GM21786 (cell line): ENCODE data around the gene CLMP.
"Not testable (repeated sequence)": the region's sequence is repeated elsewhere in the genome, so short reads cannot be mapped to it uniquely, and the experiment has no call there.

Experiments used
- ATAC-seq: cut with Tn5 transposase; IDR thresholded peaks from one replicate; pipeline ENCODE4 v1.9.1; 2021; ENCODE audit not compliant: unreplicated experiment

The CLMP gene

DNA sequence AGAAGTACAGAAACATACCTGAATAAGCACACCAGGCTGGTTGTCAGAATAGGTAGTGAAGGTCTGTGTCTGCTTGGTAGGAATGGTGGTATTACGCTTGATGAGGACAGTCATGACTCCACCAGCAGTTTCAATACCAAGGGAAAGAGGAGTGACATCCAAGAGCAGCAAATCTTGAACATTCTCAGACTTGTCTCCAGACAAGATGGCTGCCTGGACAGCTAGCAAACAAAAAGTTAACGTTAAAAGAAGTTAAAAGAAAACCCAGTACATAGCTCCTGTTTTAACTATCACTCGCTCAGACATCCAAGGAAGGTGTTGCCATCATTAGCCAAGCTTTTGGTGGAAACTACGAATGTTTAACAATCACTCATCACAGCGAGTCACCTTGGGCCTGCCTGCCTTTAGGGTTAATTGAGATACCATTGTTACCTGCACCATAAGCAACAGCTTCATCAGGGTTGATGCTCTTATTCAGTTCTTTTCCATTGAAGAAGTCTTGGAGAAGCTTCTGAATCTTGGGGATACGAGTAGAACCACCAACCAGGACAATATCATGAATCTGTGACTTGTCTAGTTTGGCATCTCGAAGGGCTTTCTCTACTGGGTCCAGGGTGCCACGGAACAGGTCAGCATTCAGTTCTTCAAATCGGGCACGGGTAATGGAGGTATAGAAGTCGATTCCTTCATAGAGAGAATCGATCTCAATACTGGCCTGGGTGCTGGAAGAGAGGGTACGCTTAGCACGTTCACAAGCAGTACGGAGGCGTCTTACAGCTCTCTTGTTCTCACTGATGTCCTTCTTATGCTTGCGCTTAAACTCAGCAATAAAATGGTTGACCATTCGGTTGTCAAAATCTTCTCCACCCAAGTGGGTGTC, 135.8 kb downstream of the CLMP start:
- not testable (repeated sequence) for ATAC-seq

DNA sequence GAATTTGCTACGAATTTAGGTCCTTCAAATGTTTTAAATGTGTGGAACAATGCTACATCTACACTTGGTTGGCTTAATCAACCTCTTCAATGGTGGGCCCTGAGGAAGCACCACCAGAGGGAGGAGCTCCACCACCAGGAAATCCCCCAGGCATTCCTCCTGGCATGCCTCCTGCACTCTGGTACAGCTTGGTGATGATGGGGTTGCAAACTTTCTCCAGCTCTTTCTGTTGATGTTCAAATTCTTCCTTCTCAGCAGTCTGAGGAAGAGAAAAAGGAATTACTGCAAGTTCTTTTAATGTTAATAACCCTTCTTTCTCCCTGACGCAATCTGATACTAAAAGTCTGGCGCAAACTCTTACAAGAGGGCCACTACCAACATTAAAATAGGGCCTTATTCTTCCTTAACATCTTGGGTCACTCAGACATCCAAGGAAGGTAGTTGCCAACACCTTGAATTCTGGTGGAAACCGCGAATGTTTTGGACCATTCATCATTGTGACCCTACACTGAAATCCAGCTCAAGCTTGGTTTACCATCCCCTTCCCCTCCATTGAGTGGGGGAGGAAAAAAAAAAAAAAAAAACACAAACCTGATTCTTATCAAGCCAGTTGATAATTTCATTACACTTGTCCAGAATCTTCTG, 137.3 kb downstream of the CLMP start:
- ATAC-seq: no peak

DNA sequence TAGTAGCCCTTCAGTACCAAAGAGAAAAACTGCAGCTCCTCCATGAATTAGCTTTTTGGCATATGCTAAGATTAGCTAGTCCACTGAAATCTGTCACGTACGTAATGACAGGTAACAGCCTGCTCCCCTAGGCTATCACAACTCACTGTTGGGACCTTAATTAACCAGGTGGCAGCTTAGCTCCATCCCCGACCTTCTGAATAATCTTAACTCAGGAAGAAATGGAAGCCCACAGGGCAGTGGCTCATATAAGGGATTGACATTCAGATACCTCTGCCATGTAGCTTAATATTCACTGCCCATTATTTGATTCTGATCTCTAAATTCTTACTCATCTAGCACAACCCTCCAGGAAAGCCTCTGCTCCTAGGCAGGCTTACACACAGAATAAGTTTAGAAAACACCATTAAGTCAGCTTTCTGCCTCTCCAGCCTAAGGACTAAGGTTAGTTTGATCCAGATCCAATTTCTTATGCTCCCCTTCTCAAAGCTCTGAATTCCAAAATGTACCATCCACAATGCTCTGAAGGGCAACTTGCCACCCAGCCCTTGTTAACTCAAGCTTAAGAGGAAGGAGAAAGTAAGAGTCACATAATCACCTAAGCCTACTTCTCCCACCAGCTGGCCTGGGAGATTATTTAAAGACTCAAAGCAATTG, 138.1 kb downstream of the CLMP start:
- ATAC-seq: no peak

DNA sequence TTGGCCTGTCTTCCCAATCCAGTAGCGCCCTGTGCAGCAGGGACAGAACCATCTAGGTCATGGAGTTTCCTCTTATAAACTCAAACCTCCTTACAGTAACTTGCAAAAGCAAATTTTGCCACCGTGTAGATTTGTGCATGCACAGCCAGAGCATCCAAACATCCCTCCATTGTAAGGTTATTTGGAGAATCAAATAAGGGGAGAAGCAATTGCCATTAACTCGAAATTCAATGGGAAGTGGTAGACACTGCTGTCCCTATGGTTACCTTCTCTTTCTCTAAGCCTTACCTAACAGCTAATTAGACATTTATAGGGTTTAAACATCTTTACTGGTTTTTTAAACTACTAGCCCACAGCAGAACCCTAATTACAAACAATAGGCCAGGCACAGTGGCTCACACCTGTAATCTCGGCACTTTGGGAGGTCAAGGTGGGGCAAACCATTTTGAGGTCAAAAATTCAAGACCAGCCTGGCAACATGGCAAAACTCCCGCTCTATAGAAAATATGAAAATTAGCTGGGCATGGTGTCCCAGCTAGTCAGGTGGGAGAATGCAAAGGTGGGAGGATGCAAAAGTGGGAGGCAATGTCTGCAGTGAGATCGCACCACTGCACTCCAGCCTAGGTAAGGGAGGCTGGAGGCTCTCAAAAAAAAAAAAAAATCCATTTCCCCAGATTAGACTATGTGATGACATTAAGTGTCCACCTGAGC, 139.7 kb downstream of the CLMP start:
- no peak for ATAC-seq

DNA sequence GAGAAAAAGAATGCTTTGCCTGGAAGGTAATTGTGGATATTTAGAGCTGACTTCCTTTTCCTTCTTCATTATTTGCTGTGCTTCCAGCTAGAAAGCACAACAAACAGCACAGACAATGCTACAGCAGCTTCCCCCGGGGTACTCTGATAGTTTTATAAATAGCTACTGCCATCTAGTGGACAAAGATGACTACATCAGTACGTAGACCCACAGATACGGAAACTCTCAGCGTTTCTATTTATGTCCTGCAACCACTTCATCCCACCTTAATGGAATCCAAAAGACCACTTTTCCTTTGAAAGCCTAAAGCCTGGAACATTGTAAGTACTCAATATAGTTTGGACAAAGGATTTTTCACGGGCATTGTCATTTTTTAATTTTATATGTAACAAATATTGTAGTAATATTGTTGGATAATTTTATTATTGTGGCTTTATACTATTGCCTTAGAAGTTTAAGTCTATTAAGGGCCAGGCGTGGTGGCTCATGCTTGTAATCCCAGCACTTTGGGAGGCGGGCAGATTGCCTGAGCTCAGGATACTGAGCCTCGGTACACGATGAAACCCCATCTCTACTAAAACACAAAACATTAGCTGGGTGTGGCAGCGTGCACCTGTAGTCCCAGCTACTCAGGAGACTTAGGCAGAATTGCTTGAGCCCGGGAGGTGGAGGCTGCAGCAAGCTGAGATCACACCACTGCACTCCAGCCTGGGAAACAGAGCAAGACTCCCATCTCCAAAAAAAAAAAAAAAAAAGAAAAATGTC, 140.6 kb downstream of the CLMP start:
- ATAC-seq: peak; percentile 86

DNA sequence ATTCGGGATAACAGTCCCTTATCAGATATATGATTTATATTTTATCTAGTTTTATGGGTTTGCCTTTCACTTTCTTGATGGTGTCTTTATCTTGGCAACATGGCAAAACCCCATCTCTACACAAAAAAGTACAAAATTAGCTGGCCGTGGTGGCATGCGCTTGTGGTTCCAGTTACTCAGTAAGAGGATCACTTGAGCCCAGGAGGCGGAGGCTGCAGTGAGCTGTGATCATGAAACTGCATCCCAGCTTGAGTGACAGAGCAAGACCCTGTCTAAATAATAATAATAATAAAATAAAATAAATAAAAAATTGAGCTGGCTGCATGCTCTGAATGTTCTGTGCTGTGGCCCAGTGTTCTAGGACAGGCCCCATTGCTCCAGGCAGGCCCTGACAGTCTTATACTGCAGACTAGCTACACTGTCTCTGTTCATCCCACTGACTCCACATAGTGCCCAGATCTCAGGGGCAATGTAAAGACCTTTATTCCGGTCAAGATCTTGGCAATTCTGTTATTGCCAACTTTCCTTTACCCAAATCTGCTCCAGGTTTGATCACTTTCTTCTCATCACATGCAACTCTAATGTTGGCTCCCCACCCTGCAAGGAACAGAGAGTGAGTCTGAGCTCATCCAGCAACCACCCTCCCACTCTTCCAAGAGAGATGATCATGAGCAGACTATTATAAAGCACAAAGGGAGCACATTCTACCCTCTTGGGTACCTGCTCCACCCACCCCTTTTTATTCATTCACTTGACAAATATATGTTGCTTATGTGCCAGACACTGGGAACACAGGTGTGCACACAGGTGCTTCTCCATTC, 141.9 kb downstream of the CLMP start:
- no peak for ATAC-seq

DNA sequence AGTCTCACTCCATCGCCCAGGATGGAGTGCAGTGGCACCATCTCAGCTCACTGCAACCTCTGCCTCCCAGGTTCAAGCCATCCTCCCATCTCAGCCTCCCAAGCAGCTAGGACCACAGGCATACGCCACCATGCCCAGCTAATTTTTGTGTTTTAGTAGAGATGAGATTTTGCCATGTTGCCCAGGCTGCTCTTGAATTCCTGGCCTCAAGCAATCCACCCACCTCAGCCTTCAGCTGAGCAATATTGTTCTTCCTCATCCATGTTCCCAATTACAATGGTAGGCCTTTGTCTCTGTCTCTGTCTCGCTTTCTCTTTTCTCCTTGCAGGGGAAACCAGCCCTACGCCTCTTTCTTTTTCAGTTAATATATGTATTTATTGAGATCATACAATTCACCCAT, 143.4 kb downstream of the CLMP start:
- ATAC-seq: no peak

DNA sequence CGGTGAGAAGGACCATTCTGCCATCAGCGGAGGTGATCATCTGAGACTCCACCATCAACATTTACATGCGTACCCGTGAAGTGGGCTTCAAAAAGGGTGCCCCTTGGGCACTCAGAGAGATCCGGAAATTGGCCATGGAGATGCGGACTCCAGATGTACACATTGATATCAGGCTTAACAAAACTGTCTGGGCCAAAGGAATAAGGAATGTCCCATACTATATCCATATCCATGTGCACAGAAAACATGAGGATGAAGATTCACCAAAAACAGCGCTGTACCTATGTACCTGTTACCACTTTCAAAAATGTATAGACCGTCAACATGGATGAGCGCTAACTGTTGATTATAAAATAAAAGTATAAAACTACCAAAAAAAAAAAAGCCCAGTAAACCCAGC, 143.9 kb downstream of the CLMP start:
- ATAC-seq: no peak

DNA sequence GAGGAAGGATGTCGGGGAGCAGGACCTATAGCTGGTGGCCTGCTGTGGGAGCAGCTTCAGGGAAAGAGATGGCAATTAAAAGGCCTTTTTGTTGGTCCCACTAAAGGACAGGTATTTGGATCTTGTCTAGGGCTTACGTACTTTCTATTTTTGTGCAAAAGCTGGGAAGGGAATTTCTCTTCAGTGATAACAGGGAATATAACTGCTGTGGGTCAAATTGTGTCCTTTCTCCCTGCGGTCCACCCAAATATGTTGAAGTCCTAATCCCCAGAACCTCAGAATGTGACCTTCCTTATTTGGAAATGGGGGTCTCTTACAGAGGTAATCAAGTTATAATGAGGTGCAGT, 147.1 kb downstream of the CLMP start:
- ATAC-seq: no peak

DNA sequence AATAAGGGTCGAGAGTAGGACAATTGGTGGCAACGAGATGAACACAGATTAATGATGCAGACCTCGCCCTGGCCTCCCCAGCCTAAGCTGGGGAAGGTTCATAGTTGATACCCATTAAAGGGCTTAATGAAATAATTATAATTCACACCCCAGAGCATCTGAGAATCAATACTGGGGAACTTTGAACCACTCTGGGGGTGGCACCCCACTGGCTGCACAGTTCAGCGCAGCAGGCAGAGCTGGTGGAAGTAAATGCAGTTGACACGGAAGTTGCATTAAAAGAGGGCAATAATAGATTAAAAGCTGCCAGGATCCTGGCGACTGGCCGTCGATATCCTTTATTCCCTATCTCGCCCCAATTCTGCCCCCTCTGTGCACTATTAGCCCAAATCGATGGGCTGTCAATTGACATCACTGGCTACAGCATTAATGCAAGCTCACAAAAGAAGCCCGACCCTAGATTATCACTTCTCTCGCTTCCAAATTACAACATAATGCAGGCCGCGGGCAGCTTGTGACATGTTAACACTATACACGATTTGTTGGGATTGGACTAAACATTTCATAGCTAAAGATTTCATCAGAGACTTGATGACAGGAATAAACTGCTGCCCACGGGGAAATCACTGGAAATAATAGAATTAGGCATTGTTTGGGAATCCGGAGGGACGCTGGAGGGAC, 147.6 kb downstream of the CLMP start:
- ATAC-seq: no peak

DNA sequence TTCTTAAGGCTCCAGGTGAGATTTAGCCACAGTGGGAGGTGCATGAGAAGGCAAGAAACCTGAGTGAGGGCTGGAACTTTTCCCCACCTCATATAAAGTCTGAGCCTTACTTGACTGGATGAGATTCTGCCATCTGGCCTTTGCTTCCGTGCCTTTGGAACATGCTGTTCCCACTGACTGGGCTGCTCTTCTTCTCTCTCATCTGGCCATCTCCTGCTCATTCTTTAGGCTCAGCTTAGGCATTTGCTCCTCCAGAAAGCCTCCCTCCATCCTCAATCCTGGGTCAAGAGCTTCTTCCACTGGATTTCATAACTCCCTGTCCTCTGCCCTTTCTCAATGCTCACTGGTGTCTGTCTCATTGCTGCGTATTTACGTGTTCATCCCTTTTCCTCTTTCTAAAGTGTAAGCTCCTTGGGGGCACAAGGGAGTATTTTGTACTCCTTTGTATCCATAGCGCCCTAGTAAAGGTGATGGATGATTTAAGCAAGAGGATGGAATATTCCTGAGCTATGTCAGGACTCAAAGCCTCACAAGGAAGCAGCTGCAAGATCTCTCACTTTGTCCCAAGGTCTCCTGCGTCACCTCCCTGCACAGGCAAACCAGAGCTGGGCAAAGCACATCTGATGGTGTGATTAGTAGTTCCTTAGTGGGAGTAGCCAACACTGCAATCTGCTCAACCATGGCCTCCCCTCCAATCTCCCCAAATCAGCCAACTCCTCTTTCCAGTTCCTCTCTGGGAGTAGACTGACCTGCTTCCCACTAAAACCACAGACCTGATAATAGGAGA, 148.4 kb downstream of the CLMP start:
- ATAC-seq: no peak

DNA sequence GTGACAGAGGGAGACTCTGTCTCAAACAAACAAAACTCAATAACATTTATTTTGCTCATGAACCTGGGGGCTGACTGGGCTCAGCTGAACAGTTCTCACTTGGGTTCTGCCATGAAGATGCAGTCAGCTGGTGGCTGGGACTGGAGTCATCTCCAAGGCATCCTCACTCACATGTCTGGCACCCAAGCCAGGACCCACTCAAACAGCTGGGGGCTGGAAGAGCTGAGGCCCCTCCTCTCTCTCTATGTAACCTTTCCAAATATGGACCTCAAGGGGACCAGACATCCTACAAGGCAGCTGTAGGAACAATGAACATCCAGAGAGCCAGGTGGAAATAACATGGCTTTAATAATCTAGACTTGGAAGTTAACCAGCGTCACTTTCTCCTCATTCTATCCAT, 149.9 kb downstream of the CLMP start:
- no peak for ATAC-seq

DNA sequence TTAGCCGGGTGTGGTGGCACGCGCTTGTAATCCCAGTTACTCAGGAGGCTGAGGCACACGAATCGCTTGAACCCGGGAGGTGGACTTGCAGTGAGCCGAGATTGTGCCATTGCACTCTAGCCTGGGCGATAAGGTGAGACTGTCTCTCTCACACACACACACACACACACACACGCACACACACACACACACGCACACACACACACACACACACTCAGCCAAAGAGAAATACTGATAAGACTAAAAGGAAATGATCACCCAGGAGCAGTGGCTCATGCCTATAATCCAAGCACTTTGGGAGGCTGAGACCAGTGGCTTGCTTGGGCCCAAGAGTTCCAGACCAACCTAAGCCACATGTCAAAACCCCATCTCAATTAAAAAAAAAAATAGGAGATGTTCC, 153.9 kb downstream of the CLMP start:
- no peak for ATAC-seq

DNA sequence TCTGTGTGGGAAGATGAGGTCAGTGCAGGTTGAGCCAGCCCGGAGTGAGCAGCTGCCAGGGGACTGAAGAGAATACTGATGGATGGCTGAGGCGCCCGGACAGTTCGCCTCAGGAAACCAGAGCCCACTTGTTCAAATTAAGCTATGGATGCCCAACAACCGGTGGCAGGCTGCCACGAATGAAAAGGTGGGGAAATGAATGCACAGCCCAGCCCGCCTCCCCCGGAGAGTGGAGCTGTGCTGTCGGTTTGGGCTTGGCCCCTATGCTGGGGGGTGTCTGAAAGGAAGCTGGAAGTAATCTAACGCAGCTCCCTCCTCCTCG, 155.0 kb downstream of the CLMP start:
- no peak for ATAC-seq

DNA sequence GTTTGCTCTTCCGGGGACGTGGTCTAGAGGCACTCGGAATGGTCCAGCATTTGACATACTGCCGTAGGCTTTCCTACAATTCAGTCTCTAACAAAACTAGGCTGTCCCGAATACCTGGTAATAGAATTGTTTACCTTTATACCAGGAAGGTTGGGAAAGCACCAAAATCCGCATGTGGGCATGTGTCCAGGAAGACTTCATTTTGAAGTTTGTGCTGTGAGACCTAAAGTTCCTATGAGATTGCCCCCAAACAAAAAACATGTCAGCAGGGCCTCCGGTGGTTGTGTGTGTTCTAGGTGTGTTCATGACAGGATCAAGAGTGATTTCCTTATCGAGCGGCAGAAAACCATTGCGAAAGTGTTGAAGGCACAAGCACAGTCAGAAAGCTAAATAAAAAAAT, 159.2 kb downstream of the CLMP start:
- no peak for ATAC-seq

DNA sequence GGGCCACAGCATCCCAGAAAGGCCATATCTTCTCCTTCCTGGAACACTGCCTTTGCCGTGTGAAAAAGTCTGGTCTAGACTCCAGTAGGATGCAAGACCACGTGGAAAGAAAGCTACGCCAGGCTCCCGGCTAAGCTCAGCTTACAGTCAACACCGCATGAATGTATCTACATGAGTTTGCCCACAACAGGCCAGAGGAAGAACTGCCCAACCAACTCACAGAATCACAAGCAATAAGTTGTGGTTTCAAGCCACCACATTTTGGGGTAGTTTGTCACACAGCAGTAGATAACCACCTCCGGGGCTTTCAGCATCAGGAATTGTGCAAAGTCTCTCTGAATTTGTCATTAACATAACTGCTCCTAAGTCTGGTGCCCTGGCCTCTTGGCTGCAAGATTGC, 160.5 kb downstream of the CLMP start:
- ATAC-seq: no peak

DNA sequence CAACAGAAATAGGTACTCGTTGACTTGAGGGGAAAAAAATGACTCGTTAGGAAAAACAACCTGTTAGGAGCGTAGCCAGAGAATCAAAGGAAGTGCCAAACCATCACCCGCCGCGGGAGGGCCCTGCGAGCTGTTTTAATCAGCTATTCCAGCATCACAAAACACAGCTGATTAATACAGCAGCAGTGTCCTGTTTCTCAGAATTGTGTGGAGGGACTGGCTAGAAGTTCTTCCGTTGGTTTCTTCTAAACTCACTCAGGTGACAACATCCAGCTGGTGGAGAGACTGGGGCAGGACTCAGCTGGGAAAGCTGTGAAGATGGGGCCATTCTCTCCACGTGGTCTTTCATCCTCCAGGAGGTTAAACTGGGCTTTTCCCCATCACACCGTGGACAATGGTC, 161.2 kb downstream of the CLMP start:
- no peak for ATAC-seq

DNA sequence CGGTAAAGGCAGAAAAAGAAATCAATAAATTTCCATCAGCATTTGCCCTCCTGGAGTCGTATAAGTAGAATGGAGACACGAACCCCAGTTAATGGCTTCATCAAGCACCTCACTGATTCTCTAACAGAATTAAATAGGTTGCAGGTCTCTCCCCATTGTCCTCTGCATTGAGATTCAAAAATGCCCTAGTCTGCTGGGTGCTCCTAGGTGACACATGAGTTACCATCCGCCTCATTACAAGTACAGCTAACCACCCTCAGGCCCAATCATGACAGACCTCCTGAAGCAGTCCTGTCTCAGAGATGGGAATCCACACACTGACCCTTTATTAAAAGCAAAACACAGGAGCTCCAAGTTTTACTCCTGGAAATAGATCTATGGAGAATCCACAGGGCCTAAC, 164.5 kb downstream of the CLMP start:
- ATAC-seq: no peak

DNA sequence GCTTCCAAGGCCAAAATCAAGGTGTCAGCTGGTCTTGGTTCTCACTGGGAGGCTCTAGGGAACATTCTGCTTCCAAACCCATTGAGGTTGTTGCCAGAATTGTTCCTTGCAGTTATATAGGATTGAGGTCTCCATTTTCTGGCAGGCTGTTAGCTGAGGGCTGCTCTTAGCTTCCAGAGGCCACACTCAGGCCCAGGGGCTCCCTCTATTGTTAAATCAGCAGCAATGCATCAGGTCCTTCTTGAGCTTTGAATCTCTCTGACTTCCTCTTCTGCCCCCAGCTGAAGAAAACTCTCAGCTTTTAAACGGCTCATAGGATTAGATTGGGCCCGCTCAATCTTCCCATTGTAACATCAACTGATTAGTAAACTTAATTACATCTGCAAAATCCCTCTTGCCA, 174.1 kb downstream of the CLMP start:
- ATAC-seq: no peak
